Measurements from ENCODE around the gene PDYN. TPM values are rescaled to one million over a fixed set of nuclear protein-coding genes. Genes with fewer than 3 reads are reported as not detected.

PDYN gene
- total and polyA plus RNA-seq, 2 donors (not counting 1 experiment from before 2014, with no cell fraction given), result not detected

DNA sequence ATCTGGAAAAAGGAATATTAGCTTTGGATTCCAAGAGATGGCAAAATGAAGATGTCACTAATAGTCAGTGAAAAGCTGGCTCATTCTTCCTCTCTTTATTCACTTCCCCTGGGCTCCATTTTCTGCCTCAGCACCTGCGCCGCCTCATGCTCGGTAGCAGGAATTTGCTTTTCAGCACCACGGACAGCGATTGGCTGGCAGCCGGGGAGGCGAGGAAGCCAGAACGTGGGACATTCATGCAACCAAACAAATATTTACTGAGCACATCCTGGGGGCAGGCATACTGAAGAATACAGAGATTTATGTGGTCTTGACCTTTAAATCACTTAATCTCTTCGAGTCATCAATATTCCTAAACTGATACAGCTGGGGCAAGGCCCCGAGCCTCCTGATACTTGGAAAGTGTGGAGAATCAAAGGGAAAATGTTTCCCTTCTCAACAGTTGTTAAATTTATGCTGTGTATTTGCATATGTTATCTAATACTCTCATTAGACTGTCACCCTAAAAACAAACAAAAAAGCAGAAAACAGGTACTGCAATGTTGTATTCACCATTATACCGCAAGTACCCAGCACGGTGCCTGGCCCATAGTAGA is 12.1 kb upstream of the PDYN start:
- intact Hi-C loops (cut with micrococcal nuclease), result loop anchor here (1.0 to 5.0 kb wide), 3 partner anchors 96 to 204 kb away; partner anchors contain the start of gene STK35
- POLR2A ChIA-PET, result interaction anchor here (0.5 kb wide), 1 partner anchor 1887 kb away, joined by 3 read pairs; no protein-coding TSS in a partner anchor
- 2% methylated on average over 8 of the region's 12 CpGs for WGBS (ENCODE audit: insufficient coverage)

DNA sequence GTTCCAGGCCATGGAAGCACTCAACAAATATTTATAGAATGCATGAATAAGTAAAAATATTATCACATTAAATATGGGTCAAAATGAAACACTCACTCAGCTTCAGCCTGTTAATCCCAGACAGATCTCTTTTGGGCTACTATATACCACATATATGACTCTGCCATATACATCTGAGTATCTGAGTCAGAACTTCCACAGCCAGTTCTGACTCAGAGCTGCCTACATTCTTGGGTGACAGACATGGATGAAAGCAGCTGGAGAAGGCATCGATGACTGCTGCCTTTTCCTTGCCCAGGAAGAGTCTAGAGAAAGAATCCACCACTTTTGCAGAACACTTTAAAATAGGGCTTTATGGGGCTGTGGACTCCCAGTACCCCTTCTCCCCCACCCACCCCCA is 11.5 kb upstream of the PDYN start:
- POLR2A ChIA-PET, result no interaction called here
- intact Hi-C loops (cut with micrococcal nuclease), result loop anchor here (5.0 kb wide), 2 partner anchors 97 to 203 kb away; partner anchors contain the start of gene STK35
- no peak overlapping the region for H3K27ac Mint-ChIP-seq

More for the DNA sequence above, 12.1 kb upstream of the PDYN start:
- no peak overlapping the region for H3K27ac Mint-ChIP-seq
- H3K27ac ChIP-seq (ENCODE audit: low read length in 2 of 2), result no peak overlapping the region
- CTCF ChIA-PET, result interaction anchor here (0.6 to 3.7 kb wide), 9 partner anchors 11 to 668 kb away, joined by 3 to 23 read pairs (median 3); no protein-coding TSS in a partner anchor
- no peaks in the 10 kb centered on the region for H3K9me3 ChIP-seq (ENCODE audit: control extremely low read depth in 1 of 3, control insufficient read depth in 2 of 3, insufficient read depth in 1 of 3, low read length in 2 of 3)
- no peak overlapping the region for H3K4me2 ChIP-seq (replicated peaks; ENCODE audit: low read depth, low read length, poor library complexity, severe bottlenecking)
- H3K79me2 ChIP-seq (ENCODE audit: control insufficient read depth, insufficient read depth, low read length), result no peaks in the 10 kb centered on the region
- no peak overlapping the region for H2AFZ ChIP-seq (ENCODE audit: insufficient read depth, low read depth, low read length, poor library complexity, severe bottlenecking)
- no peaks in the 10 kb centered on the region for H3K9me3 Mint-ChIP-seq (ENCODE audit: insufficient read depth)
- no peak overlapping the region for H3K4me3 ChIP-seq (ENCODE audit: control extremely low read depth in 1 of 5, extremely low read depth in 1 of 5, insufficient read depth in 1 of 5, low read depth in 2 of 5, low read length in 4 of 5)
- H3K36me3 ChIP-seq (replicated peaks in 1 of 2; ENCODE audit: control extremely low read depth in 1 of 2, control insufficient read depth in 1 of 2, extremely low read depth in 1 of 2, insufficient read depth in 2 of 2, low read length in 1 of 2), result no peaks in the 10 kb centered on the region
- peaks cover 45% of the 10 kb centered on the region for H3K27me3 Mint-ChIP-seq
- no peaks in the 10 kb centered on the region for H3K4me1 ChIP-seq (ENCODE audit: control insufficient read depth in 2 of 2, insufficient read depth in 2 of 2, low read length in 2 of 2)
- H3K4me1 Mint-ChIP-seq, result no peaks in the 10 kb centered on the region
- peaks cover 0 to 30% (median 11%) of the 10 kb centered on the region in 4 experiments for H3K27me3 ChIP-seq (replicated peaks in 1 of 4; ENCODE audit: control extremely low read depth in 1 of 4, control insufficient read depth in 3 of 4, insufficient read depth in 4 of 4, low read length in 3 of 4)
- no peak overlapping the region for H3K4me3 Mint-ChIP-seq
- H3K9ac ChIP-seq (ENCODE audit: low read length), result no peak overlapping the region
- no peaks in the 10 kb centered on the region for H4K20me1 ChIP-seq (ENCODE audit: control insufficient read depth, insufficient read depth, low read length, poor library complexity, severe bottlenecking)
- ATAC-seq (ENCODE audit: low read depth) (no peak), DNase-seq (peak; percentile 77)
- TF ChIP-seq, protein P1, sequence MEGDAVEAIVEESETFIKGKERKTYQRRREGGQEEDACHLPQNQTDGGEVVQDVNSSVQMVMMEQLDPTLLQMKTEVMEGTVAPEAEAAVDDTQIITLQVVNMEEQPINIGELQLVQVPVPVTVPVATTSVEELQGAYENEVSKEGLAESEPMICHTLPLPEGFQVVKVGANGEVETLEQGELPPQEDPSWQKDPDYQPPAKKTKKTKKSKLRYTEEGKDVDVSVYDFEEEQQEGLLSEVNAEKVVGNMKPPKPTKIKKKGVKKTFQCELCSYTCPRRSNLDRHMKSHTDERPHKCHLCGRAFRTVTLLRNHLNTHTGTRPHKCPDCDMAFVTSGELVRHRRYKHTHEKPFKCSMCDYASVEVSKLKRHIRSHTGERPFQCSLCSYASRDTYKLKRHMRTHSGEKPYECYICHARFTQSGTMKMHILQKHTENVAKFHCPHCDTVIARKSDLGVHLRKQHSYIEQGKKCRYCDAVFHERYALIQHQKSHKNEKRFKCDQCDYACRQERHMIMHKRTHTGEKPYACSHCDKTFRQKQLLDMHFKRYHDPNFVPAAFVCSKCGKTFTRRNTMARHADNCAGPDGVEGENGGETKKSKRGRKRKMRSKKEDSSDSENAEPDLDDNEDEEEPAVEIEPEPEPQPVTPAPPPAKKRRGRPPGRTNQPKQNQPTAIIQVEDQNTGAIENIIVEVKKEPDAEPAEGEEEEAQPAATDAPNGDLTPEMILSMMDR (IDR thresholded peaks at IDR 0.05), result no peak
- TF ChIP-seq EZH2 (IDR thresholded peaks at IDR 0.05; ENCODE audit: borderline replicate concordance, insufficient read depth, low read depth, low read length, poor library complexity, severe bottlenecking), result no peak

More for the DNA sequence above, 11.5 kb upstream of the PDYN start:
- CTCF ChIA-PET, result interaction anchor here (1.2 to 1.8 kb wide), 3 partner anchors 31 to 97 kb away, joined by 3 to 4 read pairs (median 3); no protein-coding TSS in a partner anchor
- Histone ChIP-seq H3K9ac (ENCODE audit: low read length) (no peak overlapping the region), H3K4me2 (replicated peaks; ENCODE audit: low read depth, low read length, poor library complexity, severe bottlenecking) (no peak overlapping the region), H3K4me1 (ENCODE audit: control insufficient read depth in 2 of 2, insufficient read depth in 2 of 2, low read length in 2 of 2) (no peaks in the 10 kb centered on the region), H3K27ac (ENCODE audit: low read length in 2 of 2) (no peak overlapping the region), H3K27me3 (replicated peaks in 1 of 4; ENCODE audit: control extremely low read depth in 1 of 4, control insufficient read depth in 3 of 4, insufficient read depth in 4 of 4, low read length in 3 of 4) (peaks cover 0 to 28% (median 11%) of the 10 kb centered on the region in 4 experiments), H3K4me3 (ENCODE audit: control extremely low read depth in 1 of 5, extremely low read depth in 1 of 5, insufficient read depth in 1 of 5, low read depth in 2 of 5, low read length in 4 of 5) (no peak overlapping the region), H2AFZ (ENCODE audit: insufficient read depth, low read depth, low read length, poor library complexity, severe bottlenecking) (no peak overlapping the region), H4K20me1 (ENCODE audit: control insufficient read depth, insufficient read depth, low read length, poor library complexity, severe bottlenecking) (no peaks in the 10 kb centered on the region), H3K9me3 (ENCODE audit: control extremely low read depth in 1 of 3, control insufficient read depth in 2 of 3, insufficient read depth in 1 of 3, low read length in 2 of 3) (no peaks in the 10 kb centered on the region), H3K79me2 (ENCODE audit: control insufficient read depth, insufficient read depth, low read length) (no peaks in the 10 kb centered on the region), H3K36me3 (replicated peaks in 1 of 2; ENCODE audit: control extremely low read depth in 1 of 2, control insufficient read depth in 1 of 2, extremely low read depth in 1 of 2, insufficient read depth in 2 of 2, low read length in 1 of 2) (no peaks in the 10 kb centered on the region)
- DNase-seq (no peak), ATAC-seq (ENCODE audit: low read depth) (no peak)
- 89% methylated on average over 1 of the region's 1 CpG for WGBS (ENCODE audit: insufficient coverage)
- peaks cover 40% of the 10 kb centered on the region for H3K27me3 Mint-ChIP-seq
- H3K9me3 Mint-ChIP-seq (ENCODE audit: insufficient read depth), result no peaks in the 10 kb centered on the region
- H3K4me3 Mint-ChIP-seq, result no peak overlapping the region
- H3K4me1 Mint-ChIP-seq, result no peaks in the 10 kb centered on the region
- TF ChIP-seq, protein P1 (IDR thresholded peaks at IDR 0.05), result no peak
- TF ChIP-seq EZH2 (IDR thresholded peaks at IDR 0.05; ENCODE audit: borderline replicate concordance, insufficient read depth, low read depth, low read length, poor library complexity, severe bottlenecking), result no peak

Measured in B cell (primary cell).